HG03565 (cell line): ENCODE data around the gene SFT2D3.

Experiments
- ATAC-seq: cut with Tn5 transposase; IDR thresholded peaks from one replicate; pipeline ENCODE4 v1.9.1; 2021; ENCODE audit warnings: mild to moderate bottlenecking, moderate library complexity; ENCODE audit not compliant: unreplicated experiment

Gene SFT2D3

GRCh38 chr2:127681288-127681804 lies 20.0 kb upstream of the SFT2D3 start:
- no peak for ATAC-seq

DNA sequence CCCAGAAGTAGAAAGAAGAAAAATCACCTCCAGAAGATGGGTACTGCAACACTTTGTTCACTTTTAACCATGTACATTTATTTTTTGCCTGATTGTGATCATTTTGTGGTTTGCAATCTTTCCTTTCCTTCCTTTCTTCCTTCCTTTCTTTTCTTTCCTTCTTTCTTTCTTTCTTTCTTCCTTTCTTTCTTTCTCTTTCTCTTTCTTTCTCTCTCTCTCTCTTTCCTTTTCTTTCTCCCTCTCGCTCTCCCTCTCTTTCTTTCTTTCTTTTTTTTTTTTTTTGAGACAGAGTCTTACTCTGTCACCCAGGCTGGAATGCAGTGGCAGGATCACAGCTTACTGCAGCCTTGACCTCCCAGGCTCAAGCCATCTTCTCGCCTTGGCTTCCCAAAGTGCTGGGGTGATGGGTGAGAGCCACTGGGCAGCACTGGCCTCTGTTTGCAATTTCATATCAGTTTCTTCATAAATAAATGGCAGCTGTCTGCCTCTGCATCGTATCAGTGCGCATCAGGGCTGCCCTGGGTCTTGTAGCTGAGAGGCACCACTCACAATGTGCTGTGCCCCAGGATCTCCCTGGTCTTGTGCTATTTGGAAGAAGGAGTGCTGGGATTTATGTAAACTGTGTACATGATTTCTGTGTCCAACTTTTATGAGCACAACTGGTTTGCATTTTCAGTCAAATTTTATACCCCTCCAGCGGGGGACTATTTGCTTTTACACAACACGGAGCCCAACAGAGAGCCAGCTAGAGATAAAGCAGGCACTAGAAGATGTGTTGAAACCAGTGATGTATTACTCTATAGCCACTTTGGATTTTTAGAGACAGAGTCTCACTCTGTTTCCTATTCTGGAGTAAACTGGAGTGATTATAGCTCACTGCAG lies 19.1 kb upstream of the SFT2D3 start:
- ATAC-seq, result no peak

GRCh38 chr2:127683056-127683455 lies 18.2 kb upstream of the SFT2D3 start:
- ATAC-seq, result no peak

- ATAC-seq, result no peak
These were observed 17.5 kb upstream of the SFT2D3 start for GRCh38 chr2:127683757-127684156.

- ATAC-seq, result no peak
These were observed 15.8 kb upstream of the SFT2D3 start for GRCh38 chr2:127685410-127686080.

GRCh38 chr2:127688405-127688804 lies 12.9 kb upstream of the SFT2D3 start:
- no peak for ATAC-seq

DNA sequence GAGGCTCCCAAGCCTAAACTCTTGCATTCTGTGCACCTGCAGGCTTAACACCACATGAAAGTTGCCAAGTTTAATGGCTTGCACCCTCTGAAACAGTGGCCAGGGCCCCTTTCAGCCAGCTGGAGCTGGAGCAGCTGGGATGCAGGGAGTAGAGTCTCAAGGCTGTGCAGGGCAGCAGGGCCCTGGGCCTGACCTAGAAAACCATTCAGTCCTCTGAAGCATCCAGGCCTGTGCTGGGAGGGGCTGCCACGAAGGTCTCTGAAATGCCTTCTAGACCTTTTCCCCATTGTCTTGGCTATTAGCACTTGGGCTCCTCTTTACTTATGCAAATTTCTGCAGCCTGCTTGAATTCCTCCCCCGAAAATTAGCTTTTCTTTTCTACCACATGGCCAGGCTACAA lies 10.6 kb upstream of the SFT2D3 start:
- no peak for ATAC-seq

DNA sequence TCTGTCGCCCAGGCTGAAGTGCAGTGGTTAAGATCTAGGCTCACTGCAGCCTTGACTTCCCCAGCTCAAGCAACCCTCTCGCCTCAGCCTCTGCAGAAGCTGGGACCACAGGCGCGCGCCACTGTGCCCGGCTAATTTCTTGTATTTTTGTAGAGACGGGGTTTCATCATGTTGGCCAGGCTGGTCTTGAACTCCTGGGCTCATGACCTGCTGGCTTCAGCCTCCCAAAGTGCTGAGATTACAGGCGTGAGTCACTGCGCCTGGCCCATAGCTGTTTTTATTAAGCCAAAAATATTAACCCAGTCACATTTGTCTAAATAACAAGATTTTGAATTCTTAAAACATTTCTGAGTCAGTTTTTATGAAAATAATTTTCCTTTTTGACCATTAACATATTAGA lies 6.3 kb upstream of the SFT2D3 start:
- no peak for ATAC-seq

DNA sequence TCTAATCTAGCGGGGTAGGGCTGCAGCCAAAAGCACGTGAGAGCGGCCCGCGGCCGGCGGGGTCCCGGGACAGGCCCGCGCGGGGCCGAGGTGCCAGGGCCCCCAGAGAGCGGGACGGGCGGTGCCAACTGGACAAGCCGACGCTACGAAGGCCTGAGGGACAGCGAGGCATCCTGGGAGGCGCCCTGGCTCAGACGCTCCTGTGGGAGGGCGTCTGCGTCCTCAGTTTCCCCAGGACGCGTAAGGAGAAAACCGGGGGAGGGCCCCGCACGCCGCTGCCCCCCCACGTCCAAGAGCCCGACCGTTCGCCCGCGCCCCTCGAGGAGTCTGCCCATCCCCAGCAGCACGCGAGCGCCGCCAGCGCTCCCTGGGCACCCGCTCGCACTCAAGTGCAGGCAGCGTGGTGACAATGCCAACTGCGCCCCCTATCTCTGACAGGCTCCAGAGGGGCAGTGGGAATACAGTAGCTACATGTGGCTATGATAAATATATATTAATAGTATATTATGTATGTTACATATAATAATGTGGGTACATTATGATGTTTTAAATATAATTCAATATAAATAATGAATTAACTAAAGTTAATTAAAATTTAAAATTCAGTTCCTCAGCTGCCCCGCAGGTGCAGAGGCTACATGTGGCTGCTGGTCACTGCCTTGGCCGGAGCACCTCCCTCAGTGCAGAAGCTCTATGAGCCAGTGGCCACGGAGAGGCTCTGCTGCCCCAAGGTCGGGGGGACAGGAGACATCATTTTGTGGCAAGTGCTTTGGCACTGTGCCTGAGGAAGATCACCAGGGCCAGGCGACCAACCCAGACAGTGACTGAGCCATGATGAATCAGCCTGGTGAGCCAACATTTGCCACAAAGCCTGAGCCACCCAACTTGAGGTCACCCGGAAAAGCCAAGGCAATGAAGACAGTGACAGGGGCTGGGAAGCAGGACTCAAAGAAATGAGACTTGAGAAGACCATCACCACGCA lies 5.5 kb upstream of the SFT2D3 start:
- ATAC-seq, result no peak

GRCh38 chr2:127697482-127698180 lies 3.7 kb upstream of the SFT2D3 start:
- no peak for ATAC-seq

DNA sequence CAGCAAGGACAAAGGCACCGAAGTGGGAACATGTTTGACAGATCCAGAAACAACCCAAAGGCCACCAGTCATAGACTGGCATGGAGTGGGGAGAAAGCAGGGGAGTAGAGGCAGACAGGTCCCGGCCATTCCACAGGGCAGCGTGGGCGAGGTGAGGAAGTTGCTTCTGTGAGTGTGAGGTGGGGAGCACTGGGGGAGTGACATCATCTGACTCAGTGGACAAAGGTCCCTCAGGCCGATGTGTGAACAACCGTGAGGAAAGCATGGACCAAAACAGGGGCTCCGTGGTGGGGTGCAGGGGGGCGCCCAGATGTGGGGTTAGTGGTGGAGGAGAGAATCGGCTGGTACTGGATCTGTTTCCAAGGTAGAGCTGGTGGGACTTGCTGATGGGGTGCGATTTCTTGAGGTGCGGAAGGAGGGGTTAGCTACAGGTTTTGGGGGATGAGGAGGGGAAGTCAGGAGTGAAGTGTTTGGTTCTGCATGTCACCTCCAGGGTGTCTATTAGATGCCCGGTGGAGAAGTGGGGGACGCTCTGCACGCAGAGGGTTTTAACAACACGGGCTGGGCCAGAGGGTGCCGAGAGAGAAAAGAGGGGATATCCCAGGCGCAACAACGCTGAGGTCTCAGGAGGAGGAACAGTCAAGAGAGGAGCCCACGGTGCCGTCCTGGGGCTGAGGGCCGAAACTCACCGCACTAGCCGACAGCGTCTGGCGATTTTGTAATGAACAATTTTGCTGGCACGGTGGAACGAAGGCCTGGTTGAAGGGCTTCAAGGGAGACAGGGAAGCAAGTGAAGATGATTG lies 2.5 kb upstream of the SFT2D3 start:
- ATAC-seq, result no peak

GRCh38 chr2:127700527-127701192 lies 637 bp upstream of the SFT2D3 start:
- peak; percentile 56 for ATAC-seq

DNA sequence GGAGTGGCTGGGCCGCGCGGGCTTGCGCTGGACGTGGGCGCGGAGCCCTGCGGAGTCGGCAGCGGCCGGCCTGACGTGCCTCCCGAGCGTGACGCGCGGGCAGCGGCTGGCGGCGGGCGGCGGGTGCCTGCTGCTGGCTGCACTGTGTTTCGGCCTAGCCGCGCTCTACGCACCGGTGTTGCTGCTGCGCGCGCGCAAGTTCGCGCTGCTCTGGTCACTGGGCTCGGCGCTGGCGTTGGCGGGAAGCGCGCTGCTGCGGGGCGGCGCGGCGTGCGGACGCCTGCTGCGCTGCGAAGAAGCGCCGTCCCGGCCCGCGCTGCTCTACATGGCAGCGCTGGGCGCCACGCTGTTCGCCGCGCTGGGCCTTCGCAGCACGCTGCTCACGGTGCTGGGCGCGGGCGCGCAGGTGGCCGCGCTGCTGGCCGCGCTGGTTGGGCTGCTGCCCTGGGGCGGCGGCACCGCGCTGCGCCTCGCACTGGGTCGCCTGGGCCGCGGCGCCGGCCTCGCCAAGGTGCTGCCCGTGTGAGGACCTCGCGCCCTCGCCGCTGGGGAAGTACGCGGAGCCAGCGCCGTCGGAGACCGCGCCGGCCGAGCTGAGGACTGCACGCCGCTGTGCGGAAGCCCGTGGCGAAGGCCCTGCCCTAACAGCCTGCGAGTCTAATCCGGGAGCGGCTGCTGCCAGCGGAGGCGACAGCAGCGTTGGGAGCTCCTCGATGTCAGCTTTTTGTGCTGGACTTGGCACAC lies 526 bp downstream of the SFT2D3 start:
- peak; percentile 31 for ATAC-seq

DNA sequence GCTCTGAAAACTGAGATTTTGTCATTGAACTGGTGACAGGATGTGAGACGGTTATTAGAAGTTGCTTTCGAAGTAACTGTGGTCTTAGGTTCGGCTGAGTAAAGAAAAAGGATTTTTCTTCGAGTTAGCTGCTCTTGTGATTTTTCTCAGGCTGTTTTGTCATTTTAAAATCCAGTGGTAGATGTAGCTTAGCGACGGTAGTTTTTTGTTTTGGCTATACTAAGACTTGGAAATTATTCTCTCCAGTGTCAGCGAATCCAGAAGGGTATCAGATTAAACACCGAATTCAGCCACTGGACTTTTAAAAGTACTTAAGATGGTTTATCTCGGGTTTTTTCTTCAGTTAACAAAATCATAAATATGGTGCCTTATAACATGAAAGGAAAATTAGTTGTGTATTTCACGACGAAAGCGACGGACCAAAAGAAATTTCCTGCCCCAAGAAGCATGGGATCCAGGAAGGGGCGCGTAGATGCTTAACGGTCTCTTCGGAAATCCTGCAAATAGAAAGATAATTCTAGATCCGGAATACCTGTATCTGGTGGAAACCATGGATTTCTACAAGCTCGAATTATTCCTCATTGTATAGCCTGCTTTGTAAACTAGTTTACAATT lies 1.2 kb downstream of the SFT2D3 start:
- no peak for ATAC-seq

GRCh38 chr2:127703282-127703681 lies 2.0 kb downstream of the SFT2D3 start:
- ATAC-seq, result no peak

GRCh38 chr2:127704641-127705390 lies 3.5 kb downstream of the SFT2D3 start:
- ATAC-seq, result no peak
